AG04449 (cell line): ENCODE results near the gene FHIP2A.
"Not testable (repeated sequence)": the region's sequence is repeated elsewhere in the genome, so short reads cannot be mapped to it uniquely, and the experiment has no call there.

Experiments
- CTCF ChIA-PET: fragments of 350-600 bp; formaldehyde crosslinking; extraction: SDS; loops from one replicate; lab custom pipeline; 2021; ENCODE audit warnings: antibody characterized with exemption; lab: Yijun Ruan, JAX
- POLR2A ChIA-PET: fragments of 400-600, 350-600 bp; formaldehyde crosslinking; extraction: SDS; loops from one replicate; lab custom pipeline; 2020; ENCODE audit warnings: antibody characterized with exemption, inconsistent platforms; lab: Yijun Ruan, JAX
- DNase-seq: peaks from one replicate; pipeline ENCODE4 v3.0.0-alpha.2; 2010; ENCODE audit warnings: low read depth, low spot score
- H3K4me3 ChIP-seq: 2 replicates; pipeline ENCODE4 v1.5.1; 2011; ENCODE audit warnings: low read depth, mild to moderate bottlenecking, control low read depth, low read length
- CTCF ChIP-seq: IDR thresholded peaks from one replicate; pipeline ENCODE4 v1.5.1; 2011; ENCODE audit warnings: mild to moderate bottlenecking, moderate library complexity, low read length, control low read depth, inconsistent platforms; ENCODE audit not compliant: insufficient read depth; ENCODE audit errors: missing control alignments

The FHIP2A gene, protein sequence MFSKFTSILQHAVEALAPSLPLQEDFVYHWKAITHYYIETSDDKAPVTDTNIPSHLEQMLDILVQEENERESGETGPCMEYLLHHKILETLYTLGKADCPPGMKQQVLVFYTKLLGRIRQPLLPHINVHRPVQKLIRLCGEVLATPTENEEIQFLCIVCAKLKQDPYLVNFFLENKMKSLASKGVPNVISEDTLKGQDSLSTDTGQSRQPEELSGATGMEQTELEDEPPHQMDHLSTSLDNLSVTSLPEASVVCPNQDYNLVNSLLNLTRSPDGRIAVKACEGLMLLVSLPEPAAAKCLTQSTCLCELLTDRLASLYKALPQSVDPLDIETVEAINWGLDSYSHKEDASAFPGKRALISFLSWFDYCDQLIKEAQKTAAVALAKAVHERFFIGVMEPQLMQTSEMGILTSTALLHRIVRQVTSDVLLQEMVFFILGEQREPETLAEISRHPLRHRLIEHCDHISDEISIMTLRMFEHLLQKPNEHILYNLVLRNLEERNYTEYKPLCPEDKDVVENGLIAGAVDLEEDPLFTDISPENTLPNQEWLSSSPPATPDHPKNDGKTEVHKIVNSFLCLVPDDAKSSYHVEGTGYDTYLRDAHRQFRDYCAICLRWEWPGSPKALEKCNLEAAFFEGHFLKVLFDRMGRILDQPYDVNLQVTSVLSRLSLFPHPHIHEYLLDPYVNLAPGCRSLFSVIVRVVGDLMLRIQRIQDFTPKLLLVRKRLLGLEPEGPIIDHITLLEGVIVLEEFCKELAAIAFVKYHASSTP

DNA sequence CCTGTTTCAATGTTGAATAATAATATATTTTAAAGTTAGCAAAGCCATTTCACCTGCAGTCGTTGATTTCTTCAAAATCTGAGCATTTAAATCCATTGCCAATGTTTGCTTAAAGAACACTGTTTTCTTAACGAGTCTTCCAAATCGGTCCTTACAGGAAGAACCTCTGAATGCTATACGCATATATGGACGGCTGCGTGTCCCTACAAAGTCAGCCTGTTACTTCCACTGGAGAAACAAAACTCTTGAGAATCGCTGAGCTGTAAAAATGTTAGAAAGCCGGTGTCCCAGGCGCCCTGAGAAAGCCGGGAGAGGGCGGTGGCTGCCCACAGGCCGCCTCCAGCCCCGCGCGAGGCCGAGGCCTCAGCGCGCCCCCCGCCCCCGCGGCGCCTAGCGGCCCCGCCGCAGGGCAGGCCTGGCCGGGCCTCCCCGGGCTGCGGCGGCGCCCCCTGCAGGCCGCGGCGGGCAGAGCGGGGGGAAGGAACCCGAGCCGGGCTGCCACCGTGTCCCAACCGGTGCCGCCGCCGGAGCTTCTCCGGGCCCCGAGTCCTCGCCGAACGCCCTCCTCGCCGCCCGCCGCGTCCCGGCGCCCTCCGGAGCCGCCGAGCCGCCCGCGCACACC lies at the start of gene FHIP2A:
FHIP2A (plus strand) TSS at position 488 of the 622 bp plus-strand sequence. CDS start 299 bp downstream, outside the sequence.
- H3K4me3 ChIP-seq = peak within 1 kb of the TSS; percentile 76
- no peak for DNase-seq
- ChIA-PET POLR2A (interaction anchor here (0.6 to 1.9 kb wide), 6 partner anchors 10 to 350 kb away, joined by 3 to 5 read pairs (median 4); no protein-coding TSS in a partner anchor), CTCF (interaction anchor here (0.7 to 3.7 kb wide), 61 partner anchors 10 to 431 kb away, joined by 3 to 53 read pairs (median 5); no protein-coding TSS in a partner anchor)
- TF ChIP-seq CTCF = peak; percentile 57

GRCh38 chr10:114772496-114773196 lies 48.9 kb upstream of the FHIP2A start:
- no peak for TF ChIP-seq CTCF
- CTCF ChIA-PET = interaction anchor here (1.3 kb wide), 1 partner anchor 14 kb away, joined by 3 read pairs; no protein-coding TSS in a partner anchor
- H3K4me3 ChIP-seq = no peak overlapping the region
- POLR2A ChIA-PET = no interaction called here
- DNase-seq = no peak

- no peak for DNase-seq
- TF ChIP-seq CTCF = no peak
- ChIA-PET POLR2A (no interaction called here), CTCF (interaction anchor here (1.3 kb wide), 1 partner anchor 13 kb away, joined by 3 read pairs; no protein-coding TSS in a partner anchor)
- H3K4me3 ChIP-seq = no peak overlapping the region
Observed at GRCh38 chr10:114773197-114773532, 48.4 kb upstream of the FHIP2A start.

DNA sequence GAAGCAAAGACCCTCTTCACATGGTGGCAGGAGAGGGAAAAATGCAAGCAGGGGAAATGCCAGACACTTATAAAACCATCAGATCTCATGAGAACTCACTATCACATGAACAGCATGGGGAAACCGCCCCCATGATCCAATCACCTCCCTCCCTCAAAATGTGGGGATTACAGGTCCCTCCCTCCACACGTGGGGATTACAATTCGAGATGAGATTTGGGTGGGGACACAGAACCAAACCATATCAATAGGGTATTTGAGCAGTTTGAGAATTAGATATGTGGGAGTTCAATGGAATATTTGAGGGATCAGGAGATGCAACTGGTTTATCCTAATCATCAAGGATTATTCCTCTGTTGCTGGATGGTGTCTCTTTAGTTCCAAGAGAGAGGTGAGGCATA lies 46.5 kb upstream of the FHIP2A start:
- DNase-seq, H3K4me3 ChIP-seq, POLR2A ChIA-PET: not testable (repeated sequence)
- CTCF ChIA-PET = interaction anchor here (1.1 kb wide), 1 partner anchor 225 kb away, joined by 3 read pairs; no protein-coding TSS in a partner anchor

- no peak overlapping the region for H3K4me3 ChIP-seq
- no peak for DNase-seq
- TF ChIP-seq CTCF = no peak
- CTCF ChIA-PET = no interaction called here
- POLR2A ChIA-PET = no interaction called here
Observed at GRCh38 chr10:114777415-114777814, 44.2 kb upstream of the FHIP2A start.
